Common myeloid progenitor, CD34-positive (primary cell): ENCODE results near the gene STOX2.

Source experiments
- CTCF ChIA-PET: fragments of 350-600 bp; sonication (Branson Sonifier 250); formaldehyde crosslinking; loops from one replicate; lab custom pipeline; 2021; ENCODE audit warnings: antibody characterized with exemption; lab: Charles Lee
- POLR2A ChIA-PET: fragments of 350-600 bp; sonication (Branson Sonifier 250); formaldehyde crosslinking; loops from one replicate; lab custom pipeline; 2021; ENCODE audit warnings: antibody characterized with exemption; lab: Charles Lee
- DNase-seq, 3 donors: peaks; one replicate each; pipeline versions ENCODE4 v3.0.0 to v3.0.0-alpha.2; 2013
- H3K27ac ChIP-seq, 2 experiments: 1 replicate in 1 of 2; 2 replicates in 1 of 2; pipeline ENCODE4 v1.7.0; 2013; ENCODE audit warnings: inconsistent platforms in 2 of 2, low read length in 2 of 2, mild to moderate bottlenecking in 2 of 2, low read depth in 1 of 2, moderate library complexity in 1 of 2; ENCODE audit not compliant: severe bottlenecking in 2 of 2, insufficient read depth in 1 of 2, poor library complexity in 1 of 2
- H3K27me3 ChIP-seq, 5 experiments: replicated peaks in 2 of 5; 1 replicate in 3 of 5; 2 replicates in 2 of 5; pipeline versions ENCODE4 v1.6.1 to v1.7.0; 2013; ENCODE audit warnings: low read length in 4 of 5, mild to moderate bottlenecking in 2 of 5, moderate library complexity in 2 of 5, inconsistent platforms in 1 of 5; ENCODE audit not compliant: insufficient read depth in 5 of 5, control insufficient read depth in 4 of 5
- H3K36me3 ChIP-seq, 4 experiments: 1 replicate in 2 of 4; 2 replicates in 2 of 4; pipeline versions ENCODE4 v1.6.1 to v1.7.0; 2013; ENCODE audit warnings: low read length in 3 of 4, control low read depth in 1 of 4, mild to moderate bottlenecking in 1 of 4; ENCODE audit not compliant: control insufficient read depth in 4 of 4, insufficient read depth in 4 of 4
- H3K4me1 ChIP-seq, 4 experiments: 1 replicate in 3 of 4; 2 replicates in 1 of 4; pipeline versions ENCODE4 v1.6.1 to v1.7.1; 2013; ENCODE audit warnings: low read length in 3 of 4, mild to moderate bottlenecking in 3 of 4, control low read depth in 1 of 4, inconsistent platforms in 1 of 4, moderate library complexity in 1 of 4; ENCODE audit not compliant: control insufficient read depth in 4 of 4, insufficient read depth in 4 of 4; ENCODE audit errors: control extremely low read depth in 1 of 4
- H3K4me3 ChIP-seq, 7 experiments: 1 replicate in 4 of 7; 2 replicates in 3 of 7; pipeline versions ENCODE4 v1.5.1 to v1.7.0; 2013; ENCODE audit warnings: mild to moderate bottlenecking in 7 of 7, low read length in 6 of 7, moderate library complexity in 6 of 7, inconsistent platforms in 2 of 7, low read depth in 2 of 7, control low read depth in 1 of 7; ENCODE audit not compliant: insufficient read depth in 4 of 7, control insufficient read depth in 1 of 7; ENCODE audit errors: extremely low read depth in 1 of 7
- H3K9me3 ChIP-seq, 5 experiments: 1 replicate in 4 of 5; 2 replicates in 1 of 5; pipeline versions ENCODE4 v1.6.1 to v1.7.1; 2013; ENCODE audit warnings: low read length in 4 of 5, mild to moderate bottlenecking in 2 of 5, inconsistent platforms in 1 of 5, low read depth in 1 of 5, moderate library complexity in 1 of 5; ENCODE audit not compliant: control insufficient read depth in 4 of 5, insufficient read depth in 2 of 5; ENCODE audit errors: control extremely low read depth in 1 of 5
- WGBS: methylation state at CpG from one replicate; pipeline ENCODE4 v1.1.5; 2013; ENCODE audit not compliant: insufficient coverage; 5-methylcytosine and 5-hydroxymethylcytosine counted together

Gene STOX2

DNA sequence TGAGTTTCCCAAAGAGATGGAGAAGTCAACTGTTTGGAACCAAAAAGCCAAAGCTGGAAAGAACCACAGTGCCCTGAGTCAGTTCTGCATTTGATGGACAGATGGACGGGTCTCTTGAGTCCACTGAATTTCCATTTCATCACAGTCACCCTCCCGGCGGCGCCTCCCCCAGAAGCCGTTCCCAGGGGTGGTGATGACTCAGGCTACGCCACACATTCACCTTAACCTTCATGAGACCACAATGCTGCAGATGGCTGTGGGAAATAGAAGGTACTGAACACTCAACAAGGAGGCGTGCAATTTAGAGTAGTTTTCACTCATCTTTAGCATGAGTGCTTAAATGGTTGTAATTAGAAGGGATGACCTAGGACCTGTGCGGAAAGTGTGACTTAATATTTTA is 61.3 kb downstream of the STOX2 start:
- H3K27ac ChIP-seq = no peak overlapping the region
- CTCF ChIA-PET = no interaction called here

DNA sequence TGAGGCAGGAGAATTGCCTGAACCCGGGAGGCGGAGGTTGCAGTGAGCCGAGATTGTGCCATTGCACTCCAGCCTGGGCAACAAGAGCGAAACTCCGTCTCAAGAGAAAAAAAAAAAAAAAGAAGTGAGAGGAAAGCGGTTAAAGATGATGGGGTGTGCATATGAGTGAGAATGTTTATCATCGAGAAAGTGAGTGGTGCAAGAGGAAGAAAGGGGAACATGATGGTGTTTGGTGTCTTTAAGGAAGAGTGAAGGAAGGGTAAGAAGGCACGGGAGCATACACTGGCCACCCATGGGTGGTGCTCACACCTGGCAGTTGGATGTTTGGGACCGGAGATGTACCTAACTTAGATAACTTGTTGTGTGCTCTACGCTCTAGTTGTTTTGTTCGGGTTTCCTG is 62.2 kb downstream of the STOX2 start:
- ChIA-PET POLR2A (no interaction called here), CTCF (interaction anchor here (1.2 kb wide), 1 partner anchor 26 kb away, joined by 3 read pairs; no protein-coding TSS in a partner anchor)
- Histone ChIP-seq H3K27ac (no peak overlapping the region), H3K4me1 (peaks cover 0 to 12% (median 2%) of the 10 kb centered on the region in 4 experiments), H3K27me3 (no peaks in the 10 kb centered on the region), H3K9me3 (no peaks in the 10 kb centered on the region), H3K4me3 (no peak overlapping the region), H3K36me3 (no peaks in the 10 kb centered on the region)
- WGBS = 100% methylated on average over 8 of the region's 11 CpGs
- DNase-seq = no peak

More for the DNA sequence above, 61.3 kb downstream of the STOX2 start:
- Histone ChIP-seq H3K4me1 (peaks cover 0 to 7% (median 0%) of the 10 kb centered on the region in 4 experiments), H3K4me3 (no peak overlapping the region), H3K9me3 (no peaks in the 10 kb centered on the region), H3K27me3 (no peaks in the 10 kb centered on the region), H3K36me3 (no peaks in the 10 kb centered on the region)
- POLR2A ChIA-PET = no interaction called here
- 100% methylated on average over 2 of the region's 8 CpGs for WGBS
- peak in 2 of 3 donors; percentile 9 to 26 for DNase-seq

GRCh38 chr4:183968502-183968901 is 63.4 kb downstream of the STOX2 start:
- peaks cover 0 to 12% (median 2%) of the 10 kb centered on the region in 4 experiments for H3K4me1 ChIP-seq
- no peak overlapping the region for H3K27ac ChIP-seq
- DNase-seq = peak in 1 of 3 donors; percentile 13
- ChIA-PET POLR2A (no interaction called here), CTCF (interaction anchor here (1.1 to 1.2 kb wide), 2 partner anchors 17 to 27 kb away, joined by 3 read pairs; no protein-coding TSS in a partner anchor)
- H3K27me3 ChIP-seq = no peaks in the 10 kb centered on the region
- no CpG with 5 or more reads among the region's 6 CpGs for WGBS
- no peak overlapping the region for H3K4me3 ChIP-seq
- no peaks in the 10 kb centered on the region for H3K36me3 ChIP-seq
- no peaks in the 10 kb centered on the region for H3K9me3 ChIP-seq

- Histone ChIP-seq H3K9me3 (no peaks in the 10 kb centered on the region), H3K4me3 (no peak overlapping the region), H3K27me3 (no peaks in the 10 kb centered on the region), H3K27ac (no peak overlapping the region), H3K4me1 (peaks cover 0 to 12% (median 2%) of the 10 kb centered on the region in 4 experiments), H3K36me3 (no peaks in the 10 kb centered on the region)
- 40% methylated on average over 1 of the region's 5 CpGs for WGBS
- ChIA-PET POLR2A (no interaction called here), CTCF (interaction anchor here (1.1 kb wide), 1 partner anchor 18 kb away, joined by 3 read pairs; no protein-coding TSS in a partner anchor)
- peak in 1 of 3 donors; percentile 22 for DNase-seq
Observed at GRCh38 chr4:183968931-183969330, 63.8 kb downstream of the STOX2 start.

- Histone ChIP-seq H3K9me3 (peaks cover 0 to 4% (median 2%) of the 10 kb centered on the region in 5 experiments), H3K4me1 (peaks cover 0 to 12% (median 2%) of the 10 kb centered on the region in 4 experiments), H3K27me3 (no peaks in the 10 kb centered on the region), H3K27ac (no peak overlapping the region), H3K36me3 (no peaks in the 10 kb centered on the region), H3K4me3 (no peak overlapping the region)
- ChIA-PET CTCF (interaction anchor here (1.1 kb wide), 1 partner anchor 19 kb away, joined by 3 read pairs; no protein-coding TSS in a partner anchor), POLR2A (no interaction called here)
- DNase-seq = no peak
- WGBS = 100% methylated on average over 3 of the region's 4 CpGs
Observed at GRCh38 chr4:183969596-183969995, 64.5 kb downstream of the STOX2 start.

- ChIA-PET CTCF (interaction anchor here (1.2 kb wide), 1 partner anchor 15 kb away, joined by 3 read pairs; no protein-coding TSS in a partner anchor), POLR2A (no interaction called here)
- no peak overlapping the region for H3K27ac ChIP-seq
- H3K27me3 ChIP-seq = no peaks in the 10 kb centered on the region
- DNase-seq = no peak
- 63% methylated on average over 5 of the region's 9 CpGs for WGBS
- H3K9me3 ChIP-seq = peaks cover 0 to 9% (median 2%) of the 10 kb centered on the region in 5 experiments
- H3K4me1 ChIP-seq = peaks cover 0 to 12% (median 2%) of the 10 kb centered on the region in 4 experiments
- H3K4me3 ChIP-seq = no peak overlapping the region
- no peaks in the 10 kb centered on the region for H3K36me3 ChIP-seq
Observed at GRCh38 chr4:183971929-183972490, 66.9 kb downstream of the STOX2 start.

DNA sequence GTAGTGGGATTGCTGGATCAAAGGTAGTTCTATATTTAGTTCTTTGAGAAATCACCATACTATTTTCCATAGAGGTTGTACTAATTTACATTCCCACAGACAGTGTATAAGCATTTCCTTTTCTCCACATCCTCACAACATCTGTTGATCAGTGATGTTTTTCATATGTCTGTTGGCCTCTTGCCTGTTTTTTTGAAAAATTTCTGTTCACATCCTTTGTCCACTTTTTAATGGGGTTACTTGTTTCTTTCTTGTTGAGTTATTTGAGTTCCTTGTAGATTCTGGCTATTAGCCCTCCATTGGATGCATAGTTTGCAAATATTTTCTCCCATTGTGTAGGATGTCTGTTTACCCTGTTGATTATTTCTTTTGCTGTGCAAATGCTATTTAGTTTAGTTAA is 72.6 kb downstream of the STOX2 start:
- ChIA-PET CTCF (no interaction called here), POLR2A (no interaction called here)
- DNase-seq = no peak
- Histone ChIP-seq H3K9me3 (peaks cover 0 to 12% (median 2%) of the 10 kb centered on the region in 5 experiments), H3K4me1 (no peaks in the 10 kb centered on the region), H3K36me3 (no peaks in the 10 kb centered on the region), H3K27ac (no peak overlapping the region), H3K4me3 (no peak overlapping the region), H3K27me3 (no peaks in the 10 kb centered on the region)
